H9 (cell line): ENCODE results near the gene MICALL1. TPM values are rescaled to one million over a fixed set of nuclear protein-coding genes. Genes with fewer than 3 reads are reported as not detected.

Experiments used
- DNase-seq: peaks from one replicate; pipeline ENCODE4 v3.0.0-alpha.2; 2017
- H2AFZ ChIP-seq: one replicate; pipeline ENCODE4 v1.6.1; 2013; ENCODE audit warnings: mild to moderate bottlenecking, low read length, control low read depth, moderate library complexity
- H2AK5ac ChIP-seq: 2 replicates; pipeline ENCODE4 v1.6.1; 2013; ENCODE audit warnings: low read length, control low read depth, mixed read lengths; ENCODE audit not compliant: insufficient read length
- H2BK120ac ChIP-seq: one replicate; pipeline ENCODE4 v1.6.1; 2013; ENCODE audit warnings: low read depth, mild to moderate bottlenecking, low read length, control low read depth, inconsistent platforms; ENCODE audit not compliant: poor library complexity, severe bottlenecking
- H2BK12ac ChIP-seq: 2 replicates; pipeline ENCODE4 v1.6.1; 2013; ENCODE audit warnings: low read length, control low read depth, mixed read lengths, low read depth; ENCODE audit not compliant: insufficient read length
- H2BK15ac ChIP-seq: 2 replicates; pipeline ENCODE4 v1.6.1; 2013; ENCODE audit warnings: low read depth, low read length, control low read depth
- H2BK20ac ChIP-seq: one replicate; pipeline ENCODE4 v1.6.1; 2013; ENCODE audit warnings: low read depth, mild to moderate bottlenecking, low read length, control low read depth, inconsistent platforms; ENCODE audit not compliant: poor library complexity, severe bottlenecking
- H2BK5ac ChIP-seq: 2 replicates; pipeline ENCODE4 v1.6.1; 2013; ENCODE audit warnings: low read length, control low read depth, mixed read lengths; ENCODE audit not compliant: insufficient read length
- H3K14ac ChIP-seq: 2 replicates; pipeline ENCODE4 v1.6.1; 2013; ENCODE audit warnings: low read length, control low read depth; ENCODE audit not compliant: insufficient read depth
- H3K18ac ChIP-seq: 2 replicates; pipeline ENCODE4 v1.6.1; 2013; ENCODE audit warnings: low read depth, mild to moderate bottlenecking, mixed read lengths, low read length, control low read depth; ENCODE audit not compliant: insufficient read length
- H3K23ac ChIP-seq: 2 replicates; pipeline ENCODE4 v1.6.1; 2013; ENCODE audit warnings: low read length, control low read depth, mixed read lengths, low read depth; ENCODE audit not compliant: insufficient read length
- H3K23me2 ChIP-seq: 2 replicates; pipeline ENCODE4 v1.6.1; 2013; ENCODE audit warnings: low read depth, mild to moderate bottlenecking, mixed read lengths, low read length, control low read depth; ENCODE audit not compliant: insufficient read length, poor library complexity, severe bottlenecking
- H3K27ac ChIP-seq: 2 replicates; pipeline ENCODE4 v1.5.1; 2013; ENCODE audit warnings: low read length, control low read depth, mixed read lengths, low read depth; ENCODE audit not compliant: insufficient read length
- H3K27me3 ChIP-seq: 2 replicates; pipeline ENCODE4 v1.6.1; 2013; ENCODE audit warnings: low read length, control low read depth, inconsistent platforms; ENCODE audit not compliant: insufficient read depth
- H3K4ac ChIP-seq: 2 replicates; pipeline ENCODE4 v1.6.1; 2013; ENCODE audit warnings: low read depth, mild to moderate bottlenecking, control low read depth, inconsistent platforms, low read length, moderate library complexity
- H3K4me1 ChIP-seq: 2 replicates; pipeline ENCODE4 v1.6.1; 2013; ENCODE audit warnings: low read length, control low read depth, inconsistent platforms; ENCODE audit not compliant: insufficient read depth
- H3K4me2 ChIP-seq: 2 replicates; pipeline ENCODE4 v1.6.1; 2013; ENCODE audit warnings: low read length, control low read depth, mixed read lengths; ENCODE audit not compliant: insufficient read length, insufficient read depth
- H3K56ac ChIP-seq: 2 replicates; pipeline ENCODE4 v1.6.1; 2013; ENCODE audit warnings: low read depth, mild to moderate bottlenecking, mixed read lengths, low read length, control low read depth; ENCODE audit not compliant: insufficient read length
- H3K79me1 ChIP-seq: 2 replicates; pipeline ENCODE4 v1.6.1; 2013; ENCODE audit warnings: low read depth, mild to moderate bottlenecking, moderate library complexity, low read length, control low read depth, inconsistent platforms; ENCODE audit not compliant: insufficient read depth, poor library complexity, severe bottlenecking
- H3K79me2 ChIP-seq: 2 replicates; pipeline ENCODE4 v1.6.1; 2013; ENCODE audit warnings: low read length, control low read depth, inconsistent platforms; ENCODE audit not compliant: insufficient read depth
- H3K9ac ChIP-seq: 2 replicates; pipeline ENCODE4 v1.6.1; 2013; ENCODE audit warnings: low read length, control low read depth, mixed read lengths; ENCODE audit not compliant: insufficient read length; ENCODE audit errors: extremely low read depth
- H3K9me3 ChIP-seq: one replicate; pipeline ENCODE4 v1.6.1; 2013; ENCODE audit warnings: low read depth, low read length, inconsistent platforms; ENCODE audit not compliant: control insufficient read depth
- H3T11ph ChIP-seq: one replicate; pipeline ENCODE4 v1.6.1; 2013; ENCODE audit warnings: mild to moderate bottlenecking, low read length, control low read depth, inconsistent platforms
- H4K20me1 ChIP-seq: one replicate; pipeline ENCODE4 v1.6.1; 2013; ENCODE audit not compliant: control insufficient read depth, insufficient read length, insufficient read depth
- H4K5ac ChIP-seq: 2 replicates; pipeline ENCODE4 v1.6.1; 2013; ENCODE audit warnings: low read depth, mild to moderate bottlenecking, mixed read lengths, low read length, control low read depth; ENCODE audit not compliant: insufficient read length
- H4K8ac ChIP-seq: replicated peaks from 2 replicates; pipeline ENCODE4 v1.6.1; 2013; ENCODE audit warnings: low read length, control low read depth, mixed read lengths, low read depth; ENCODE audit not compliant: insufficient read length
- H4K91ac ChIP-seq: 2 replicates; pipeline ENCODE4 v1.6.1; 2013; ENCODE audit warnings: low read depth, mild to moderate bottlenecking, moderate library complexity, mixed read lengths, low read length, control low read depth; ENCODE audit not compliant: insufficient read length
- H3K27ac Mint-ChIP-seq, 3 experiments: 2 replicates in 2 of 3; 3 replicates in 1 of 3; pipeline ENCODE4 v1.8.0; 2020 to 2021; ENCODE audit warnings: mixed read lengths in 3 of 3, mild to moderate bottlenecking in 1 of 3, moderate library complexity in 1 of 3
- H3K27me3 Mint-ChIP-seq: 2 replicates; pipeline ENCODE4 v1.8.0; 2021; ENCODE audit warnings: low read depth, mild to moderate bottlenecking, moderate library complexity, mixed read lengths
- H3K36me3 Mint-ChIP-seq, 3 experiments: 2 replicates in 2 of 3; 3 replicates in 1 of 3; pipeline ENCODE4 v1.8.0; 2020 to 2021; ENCODE audit warnings: low read depth in 3 of 3, mixed read lengths in 3 of 3; ENCODE audit not compliant: insufficient read depth in 1 of 3
- H3K4me1 Mint-ChIP-seq, 2 experiments: 2 replicates each; pipeline ENCODE4 v1.8.0; 2020; ENCODE audit warnings: mixed read lengths in 2 of 2
- H3K4me3 Mint-ChIP-seq, 2 experiments: 2 replicates in 1 of 2; 3 replicates in 1 of 2; pipeline ENCODE4 v1.8.0; 2020 to 2021; ENCODE audit warnings: mild to moderate bottlenecking in 2 of 2, mixed read lengths in 2 of 2, moderate library complexity in 1 of 2
- H3K9me3 Mint-ChIP-seq, 2 experiments: 2 replicates in 1 of 2; 3 replicates in 1 of 2; pipeline ENCODE4 v1.8.0; 2020; ENCODE audit warnings: mild to moderate bottlenecking in 2 of 2, mixed read lengths in 2 of 2, moderate library complexity in 1 of 2
- CTCF ChIP-seq: fragments of 200-600 bp; sonication (generic); conservative IDR thresholded peaks from 3 replicates; pipeline ENCODE4 v1.8.0; 2021; ENCODE audit warnings: antibody characterized with exemption, mild to moderate bottlenecking
- WGBS: extraction: QIAGEN DNeasy Blood & Tissue Kit; methylation state at CpG from one replicate; pipeline ENCODE4 v1.1.7; 2013; ENCODE audit warnings: missing lambda C conversion rate, low lambda C conversion rate, mixed read lengths; ENCODE audit not compliant: insufficient read length; ENCODE audit errors: extremely low coverage; 5-methylcytosine and 5-hydroxymethylcytosine counted together
- total RNA-seq: library from RNA; stranded (reverse); gene quantifications from 2 replicates; pipeline ENCODE4 v1.2.1, GENCODE V29; 2021

MICALL1 gene
- total RNA-seq, 1 experiment from 2014 or later, result 33.3 TPM

GRCh38 chr22:37913233-37913721, 7.2 kb downstream of the MICALL1 start:
- Mint-ChIP-seq H3K27me3 (no peaks in the 10 kb centered on the region), H3K4me1 (peaks cover 25 to 26% of the 10 kb centered on the region in 2 experiments), H3K9me3 (no peaks in the 10 kb centered on the region), H3K4me3 (no peak overlapping the region), H3K36me3 (peaks cover 5 to 45% (median 27%) of the 10 kb centered on the region in 3 experiments; a peak in 6 of 7 replicates), H3K27ac (peak overlapping the region; percentile 23 to 73 (median 34); a peak in 1 of 7 replicates)
- Histone ChIP-seq H4K91ac (no peak overlapping the region), H3K4me2 (no peak overlapping the region), H3K23me2 (no peaks in the 10 kb centered on the region), H3K18ac (no peak overlapping the region), H2BK15ac (no peak overlapping the region), H3T11ph (no peak overlapping the region), H3K27ac (no peak overlapping the region), H3K4ac (no peak overlapping the region), H3K9me3 (no peaks in the 10 kb centered on the region), H3K56ac (no peak overlapping the region), H4K20me1 (no peaks in the 10 kb centered on the region), H2BK20ac (no peak overlapping the region), H3K79me1 (no peaks in the 10 kb centered on the region), H3K27me3 (no peaks in the 10 kb centered on the region), H3K14ac (no peak overlapping the region), H3K9ac (no peak overlapping the region), H2BK120ac (no peak overlapping the region), H2BK12ac (no peak overlapping the region), H3K4me1 (no peaks in the 10 kb centered on the region), H3K79me2 (no peaks in the 10 kb centered on the region), H2AK5ac (no peak overlapping the region), H2AFZ (no peak overlapping the region), H4K8ac (no peak overlapping the region), H4K5ac (no peak overlapping the region), H3K23ac (no peak overlapping the region), H2BK5ac (no peak overlapping the region)
- DNase-seq, result no peak
- WGBS, result no CpG with 5 or more reads among the region's 7 CpGs
- TF ChIP-seq CTCF, result no peak
